HepG2 (cell line): ENCODE data around the gene SLC16A5. TPM values are rescaled to one million over a fixed set of nuclear protein-coding genes. Genes with fewer than 3 reads are reported as not detected.

Source experiments
- KLF9 ChIP-seq: IDR thresholded peaks from 2 replicates; pipeline ENCODE4 v1.6.1; 2016; ENCODE audit warnings: low read depth
- NFKB2 ChIP-seq: sonication (generic); formaldehyde crosslinking; IDR thresholded peaks from 2 replicates; pipeline ENCODE4 v1.4.0; 2020; ENCODE audit warnings: missing genetic modification reagents, borderline replicate concordance
- RERE ChIP-seq: IDR thresholded peaks from 2 replicates; pipeline ENCODE4 v1.6.1; 2016; ENCODE audit warnings: low read depth, missing genetic modification reagents, missing compliant biosample characterization
- SIN3B ChIP-seq: fragments of 150-350 bp; IDR thresholded peaks from 2 replicates; pipeline ENCODE4 v1.6.1; 2014; ENCODE audit warnings: low read length
- U2AF2 ChIP-seq: fragments of 200-400 bp; formaldehyde crosslinking; IDR thresholded peaks from 2 replicates; pipeline ENCODE4 v1.6.1; 2017; ENCODE audit warnings: low read depth, mild to moderate bottlenecking, low read length
- ZNF432 ChIP-seq: sonication (generic); formaldehyde crosslinking; IDR thresholded peaks from 2 replicates; pipeline ENCODE4 v1.5.0; 2020; ENCODE audit warnings: missing genetic modification reagents, mild to moderate bottlenecking, borderline replicate concordance
- polyA plus RNA-seq, 8 experiments: library from polyadenylated mRNA; depleted of rRNA in 3 of 8; stranded (reverse) in 7 of 8; unstranded in 1 of 8; fragments of >200 nt; fragmentation: Illumina TruSeq in 4 of 8; extraction: Trizol in 4 of 8; gene quantifications; 2 replicates each; pipeline versions ENCODE4 v1.2.1 to v1.2.3, GENCODE V29; 2011 to 2016; ENCODE audit warnings: low read depth in 4 of 8, missing spikeins in 1 of 8, mixed read lengths in 1 of 8; ENCODE audit not compliant: insufficient read depth in 1 of 8
- total RNA-seq, 5 experiments: library from RNA; depleted of rRNA; stranded (reverse); fragments of >200 nt; fragmentation: Illumina TruSeq; extraction: Trizol; gene quantifications; 2 replicates each; pipeline ENCODE4 v1.2.3, GENCODE V29; 2016; ENCODE audit warnings: low read depth in 1 of 5
- TF ChIP-seq, protein P1 (sequence below): sonication (generic); formaldehyde crosslinking; IDR thresholded peaks from 2 replicates; pipeline ENCODE4 v1.4.0; 2020; ENCODE audit warnings: mild to moderate bottlenecking, missing genetic modification reagents
- TF ChIP-seq, protein P2 (sequence below): sonication (generic); formaldehyde crosslinking; IDR thresholded peaks from 2 replicates; pipeline ENCODE4 v1.8.0; 2022; ENCODE audit warnings: missing genetic modification reagents, low read depth, mild to moderate bottlenecking, borderline replicate concordance
- TF ChIP-seq, protein P3 (sequence below): sonication (generic); formaldehyde crosslinking; IDR thresholded peaks from 2 replicates; pipeline ENCODE4 v1.4.0; 2020; ENCODE audit warnings: missing genetic modification reagents, borderline replicate concordance

SLC16A5 gene
- total and polyA plus RNA-seq, 2 of the 13 experiments (the other 11 are each of a cell fraction or from before 2014, with no cell fraction given): 0.69 to 5.6 TPM

- TF ChIP-seq, protein P1, sequence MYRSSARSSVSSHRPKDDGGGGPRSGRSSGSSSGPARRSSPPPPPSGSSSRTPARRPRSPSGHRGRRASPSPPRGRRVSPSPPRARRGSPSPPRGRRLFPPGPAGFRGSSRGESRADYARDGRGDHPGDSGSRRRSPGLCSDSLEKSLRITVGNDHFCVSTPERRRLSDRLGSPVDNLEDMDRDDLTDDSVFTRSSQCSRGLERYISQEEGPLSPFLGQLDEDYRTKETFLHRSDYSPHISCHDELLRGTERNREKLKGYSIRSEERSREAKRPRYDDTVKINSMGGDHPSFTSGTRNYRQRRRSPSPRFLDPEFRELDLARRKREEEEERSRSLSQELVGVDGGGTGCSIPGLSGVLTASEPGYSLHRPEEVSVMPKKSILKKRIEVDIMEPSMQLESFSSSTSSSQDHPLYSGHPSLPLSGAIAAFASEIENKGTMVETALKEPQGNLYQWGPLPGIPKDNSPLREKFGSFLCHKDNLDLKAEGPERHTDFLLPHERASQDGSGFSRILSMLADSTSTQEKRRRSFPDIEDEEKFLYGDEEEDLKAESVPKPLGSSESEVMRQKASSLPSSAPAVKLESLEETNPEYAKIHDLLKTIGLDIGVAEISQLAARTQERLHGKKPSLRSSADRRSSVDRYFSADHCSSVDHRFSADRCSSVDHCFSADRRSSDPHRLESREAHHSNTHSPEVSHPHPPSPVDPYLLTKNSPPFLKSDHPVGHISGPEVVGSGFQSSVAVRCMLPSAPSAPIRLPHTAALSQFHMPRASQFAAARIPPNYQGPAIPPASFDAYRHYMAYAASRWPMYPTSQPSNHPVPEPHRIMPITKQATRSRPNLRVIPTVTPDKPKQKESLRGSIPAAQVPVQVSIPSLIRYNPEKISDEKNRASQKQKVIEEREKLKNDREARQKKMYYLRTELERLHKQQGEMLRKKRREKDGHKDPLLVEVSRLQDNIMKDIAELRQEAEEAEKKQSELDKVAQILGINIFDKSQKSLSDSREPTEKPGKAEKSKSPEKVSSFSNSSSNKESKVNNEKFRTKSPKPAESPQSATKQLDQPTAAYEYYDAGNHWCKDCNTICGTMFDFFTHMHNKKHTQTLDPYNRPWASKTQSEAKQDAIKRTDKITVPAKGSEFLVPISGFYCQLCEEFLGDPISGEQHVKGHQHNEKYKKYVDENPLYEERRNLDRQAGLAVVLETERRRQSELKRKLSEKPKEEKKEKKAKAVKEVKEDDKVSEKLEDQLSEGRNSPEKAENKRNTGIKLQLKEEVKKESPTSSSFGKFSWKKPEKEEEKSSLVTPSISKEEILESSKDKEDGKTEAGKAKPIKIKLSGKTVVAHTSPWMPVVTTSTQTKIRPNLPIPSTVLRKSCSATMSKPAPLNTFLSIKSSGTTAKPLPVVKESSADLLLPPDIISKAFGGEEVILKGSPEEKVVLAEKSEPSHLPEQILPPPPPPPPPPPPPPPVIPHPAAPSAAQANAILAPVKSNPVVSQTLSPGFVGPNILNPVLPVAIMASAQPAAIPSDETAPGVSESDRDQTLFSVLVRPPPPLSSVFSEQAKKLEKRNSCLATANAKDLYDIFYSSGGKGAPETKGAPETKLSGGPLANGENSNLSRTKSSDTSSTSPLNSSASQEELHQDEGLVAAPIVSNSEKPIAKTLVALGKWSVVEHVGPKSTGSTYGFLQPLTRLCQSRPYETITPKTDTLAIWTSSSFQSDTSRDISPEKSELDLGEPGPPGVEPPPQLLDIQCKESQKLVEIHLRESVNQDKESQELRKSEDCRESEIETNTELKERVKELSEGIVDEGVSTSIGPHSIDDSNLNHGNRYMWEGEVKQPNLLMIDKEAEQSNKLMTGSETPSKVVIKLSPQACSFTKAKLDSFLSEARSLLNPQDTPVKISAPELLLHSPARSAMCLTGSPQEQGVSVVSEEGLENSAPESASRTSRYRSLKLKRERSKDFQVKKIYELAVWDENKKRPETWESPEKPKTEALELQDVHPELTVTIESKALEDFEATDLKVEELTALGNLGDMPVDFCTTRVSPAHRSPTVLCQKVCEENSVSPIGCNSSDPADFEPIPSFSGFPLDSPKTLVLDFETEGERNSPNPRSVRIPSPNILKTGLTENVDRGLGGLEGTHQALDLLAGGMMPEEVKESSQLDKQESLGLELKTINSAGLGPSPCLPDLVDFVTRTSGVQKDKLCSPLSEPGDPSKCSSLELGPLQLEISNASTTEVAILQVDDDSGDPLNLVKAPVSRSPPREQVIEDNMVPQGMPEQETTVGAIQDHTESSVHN (CRISPR knock-in tag): no peak
- TF ChIP-seq U2AF2 (no peak), ZNF432 (no peak), NFKB2 (CRISPR knock-in tag) (peak; percentile 84; the same call in 1 of the 2 replicates), SIN3B (peak; percentile 67), KLF9 (CRISPR knock-in tag) (0 out of 2 replicates have a peak, but pooled peaks have one; percentile 36), RERE (no peak)
- TF ChIP-seq, protein P2, sequence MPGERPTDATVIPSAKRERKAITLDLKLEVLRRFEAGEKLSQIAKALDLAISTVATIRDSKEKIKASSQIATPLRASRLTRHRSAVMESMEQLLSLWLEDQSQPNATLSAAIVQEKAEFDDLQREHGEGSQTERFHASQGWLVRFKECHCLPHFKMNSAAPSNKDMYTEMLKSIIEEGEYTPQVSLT: peak; percentile 19; the same call in 1 of the 2 replicates
- TF ChIP-seq, protein P3, sequence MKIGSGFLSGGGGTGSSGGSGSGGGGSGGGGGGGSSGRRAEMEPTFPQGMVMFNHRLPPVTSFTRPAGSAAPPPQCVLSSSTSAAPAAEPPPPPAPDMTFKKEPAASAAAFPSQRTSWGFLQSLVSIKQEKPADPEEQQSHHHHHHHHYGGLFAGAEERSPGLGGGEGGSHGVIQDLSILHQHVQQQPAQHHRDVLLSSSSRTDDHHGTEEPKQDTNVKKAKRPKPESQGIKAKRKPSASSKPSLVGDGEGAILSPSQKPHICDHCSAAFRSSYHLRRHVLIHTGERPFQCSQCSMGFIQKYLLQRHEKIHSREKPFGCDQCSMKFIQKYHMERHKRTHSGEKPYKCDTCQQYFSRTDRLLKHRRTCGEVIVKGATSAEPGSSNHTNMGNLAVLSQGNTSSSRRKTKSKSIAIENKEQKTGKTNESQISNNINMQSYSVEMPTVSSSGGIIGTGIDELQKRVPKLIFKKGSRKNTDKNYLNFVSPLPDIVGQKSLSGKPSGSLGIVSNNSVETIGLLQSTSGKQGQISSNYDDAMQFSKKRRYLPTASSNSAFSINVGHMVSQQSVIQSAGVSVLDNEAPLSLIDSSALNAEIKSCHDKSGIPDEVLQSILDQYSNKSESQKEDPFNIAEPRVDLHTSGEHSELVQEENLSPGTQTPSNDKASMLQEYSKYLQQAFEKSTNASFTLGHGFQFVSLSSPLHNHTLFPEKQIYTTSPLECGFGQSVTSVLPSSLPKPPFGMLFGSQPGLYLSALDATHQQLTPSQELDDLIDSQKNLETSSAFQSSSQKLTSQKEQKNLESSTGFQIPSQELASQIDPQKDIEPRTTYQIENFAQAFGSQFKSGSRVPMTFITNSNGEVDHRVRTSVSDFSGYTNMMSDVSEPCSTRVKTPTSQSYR (CRISPR knock-in tag): peak; percentile 100
Observed at GRCh38 chr17:75154195-75155106, 66.7 kb downstream of the SLC16A5 start, which contains the start of gene JPT1 (continued).
